Measurements from ENCODE around the gene HRH1.

Gene HRH1

GRCh38 chr3:11186318-11186692, 32.0 kb downstream of the HRH1 start:
- Histone ChIP-seq H3K36me3 (replicated peaks; ENCODE audit: insufficient read depth, low read length) (no peaks in the 10 kb centered on the region), H3K4me1 (ENCODE audit: low read length) (no peaks in the 10 kb centered on the region), H3K9me3 (replicated peaks; ENCODE audit: insufficient read depth, low read length) (no peaks in the 10 kb centered on the region), H4K20me1 (ENCODE audit: insufficient read depth, low read length) (no peaks in the 10 kb centered on the region), H3K27me3 (replicated peaks; ENCODE audit: insufficient read depth, low read length) (no peaks in the 10 kb centered on the region), H3K4me3 (ENCODE audit: low read length) (no peak overlapping the region), H3K4me2 (ENCODE audit: low read depth, low read length) (no peak overlapping the region), H3F3A (ENCODE audit: insufficient read depth, low read length) (no peaks in the 10 kb centered on the region), H2AFZ (ENCODE audit: low read length) (no peak overlapping the region), H3K27ac (ENCODE audit: low read length) (no peak overlapping the region), H3K9ac (ENCODE audit: low read length) (no peak overlapping the region), H3K79me2 (ENCODE audit: low read length) (no peaks in the 10 kb centered on the region), H3K9me2 (replicated peaks; ENCODE audit: insufficient read depth, low read length) (no peaks in the 10 kb centered on the region)
- DNase-seq, result no peak
- TF ChIP-seq CTCF (IDR thresholded peaks at IDR 0.05; ENCODE audit: low read length) (no peak), EZH2 (optimal IDR thresholded peaks at IDR 0.05; ENCODE audit: low read depth, low read length) (no peak), EZH2phosphoT487 (IDR thresholded peaks at IDR 0.05; ENCODE audit: low read length) (no peak)

GRCh38 chr3:11186771-11187191, 32.5 kb downstream of the HRH1 start:
- H3K9me2 ChIP-seq (replicated peaks; ENCODE audit: insufficient read depth, low read length), result no peaks in the 10 kb centered on the region
- H3K36me3 ChIP-seq (replicated peaks; ENCODE audit: insufficient read depth, low read length), result no peaks in the 10 kb centered on the region
- H2AFZ ChIP-seq (ENCODE audit: low read length), result no peak overlapping the region
- no peaks in the 10 kb centered on the region for H3K79me2 ChIP-seq (ENCODE audit: low read length)
- TF ChIP-seq EZH2 (optimal IDR thresholded peaks at IDR 0.05; ENCODE audit: low read depth, low read length) (no peak), CTCF (IDR thresholded peaks at IDR 0.05; ENCODE audit: low read length) (no peak), EZH2phosphoT487 (IDR thresholded peaks at IDR 0.05; ENCODE audit: low read length) (no peak)
- H3K4me3 ChIP-seq (ENCODE audit: low read length), result no peak overlapping the region
- no peaks in the 10 kb centered on the region for H3K4me1 ChIP-seq (ENCODE audit: low read length)
- no peak for DNase-seq
- no peak overlapping the region for H3K27ac ChIP-seq (ENCODE audit: low read length)
- no peaks in the 10 kb centered on the region for H3K9me3 ChIP-seq (replicated peaks; ENCODE audit: insufficient read depth, low read length)
- H4K20me1 ChIP-seq (ENCODE audit: insufficient read depth, low read length), result no peaks in the 10 kb centered on the region
- no peaks in the 10 kb centered on the region for H3K27me3 ChIP-seq (replicated peaks; ENCODE audit: insufficient read depth, low read length)
- H3K9ac ChIP-seq (ENCODE audit: low read length), result no peak overlapping the region
- H3K4me2 ChIP-seq (ENCODE audit: low read depth, low read length), result no peak overlapping the region
- H3F3A ChIP-seq (ENCODE audit: insufficient read depth, low read length), result no peaks in the 10 kb centered on the region

- H3K4me1 ChIP-seq (ENCODE audit: low read length), result no peaks in the 10 kb centered on the region
- no peak overlapping the region for H2AFZ ChIP-seq (ENCODE audit: low read length)
- H3K36me3 ChIP-seq (replicated peaks; ENCODE audit: insufficient read depth, low read length), result no peaks in the 10 kb centered on the region
- H3K4me3 ChIP-seq (ENCODE audit: low read length), result no peak overlapping the region
- no peaks in the 10 kb centered on the region for H3K27me3 ChIP-seq (replicated peaks; ENCODE audit: insufficient read depth, low read length)
- no peaks in the 10 kb centered on the region for H4K20me1 ChIP-seq (ENCODE audit: insufficient read depth, low read length)
- H3K79me2 ChIP-seq (ENCODE audit: low read length), result no peaks in the 10 kb centered on the region
- H3K9me3 ChIP-seq (replicated peaks; ENCODE audit: insufficient read depth, low read length), result no peaks in the 10 kb centered on the region
- no peak overlapping the region for H3K9ac ChIP-seq (ENCODE audit: low read length)
- no peak for TF ChIP-seq EZH2phosphoT487 (IDR thresholded peaks at IDR 0.05; ENCODE audit: low read length)
- TF ChIP-seq EZH2 (optimal IDR thresholded peaks at IDR 0.05; ENCODE audit: low read depth, low read length), result no peak
- TF ChIP-seq CTCF (IDR thresholded peaks at IDR 0.05; ENCODE audit: low read length), result no peak
- no peaks in the 10 kb centered on the region for H3F3A ChIP-seq (ENCODE audit: insufficient read depth, low read length)
- DNase-seq, result no peak
- H3K27ac ChIP-seq (ENCODE audit: low read length), result no peak overlapping the region
- no peak overlapping the region for H3K4me2 ChIP-seq (ENCODE audit: low read depth, low read length)
- no peaks in the 10 kb centered on the region for H3K9me2 ChIP-seq (replicated peaks; ENCODE audit: insufficient read depth, low read length)
Measured at GRCh38 chr3:11187681-11188080, 33.4 kb downstream of the HRH1 start.

All from MM.1S (cell line).